Measurements from ENCODE around the gene CTNNAL1. TPM values are rescaled to one million over a fixed set of nuclear protein-coding genes. Genes with fewer than 3 reads are reported as not detected.

CTNNAL1 gene
- polyA plus RNA-seq, 1 donor (not counting 4 experiments of a cell fraction or from before 2014, with no cell fraction given) = 112 TPM

GRCh38 chr9:108951578-108951977 lies 61.7 kb downstream of the CTNNAL1 start:
- Histone ChIP-seq H4K20me1 (ENCODE audit: control insufficient read depth, extremely low read depth, insufficient read depth, low read length) (no peaks in the 10 kb centered on the region), H3K4me2 (ENCODE audit: control insufficient read depth, extremely low read depth, insufficient read depth, low read depth, low read length) (no peak overlapping the region), H3K4me1 (ENCODE audit: control insufficient read depth, extremely low read depth, insufficient read depth, low read length) (no peaks in the 10 kb centered on the region), H3K9me3 (ENCODE audit: control insufficient read depth, low read depth, low read length) (no peaks in the 10 kb centered on the region), H3K9ac (ENCODE audit: control insufficient read depth, extremely low read depth, insufficient read depth, low read length) (no peak overlapping the region), H2AFZ (ENCODE audit: control insufficient read depth, low read length) (no peak overlapping the region), H3K4me3 (ENCODE audit: control insufficient read depth in 2 of 3, extremely low read depth in 1 of 3, insufficient read depth in 2 of 3, low read depth in 1 of 3, low read length in 3 of 3) (no peak overlapping the region), H3K36me3 (ENCODE audit: control insufficient read depth in 2 of 2, extremely low read depth in 1 of 2, insufficient read depth in 2 of 2, low read length in 2 of 2) (peaks cover 0 to 6% of the 10 kb centered on the region in 2 experiments), H3K27ac (ENCODE audit: control insufficient read depth, insufficient read depth, low read length) (no peak overlapping the region), H3K9me1 (ENCODE audit: control insufficient read depth, extremely low read depth, insufficient read depth, low read length) (no peaks in the 10 kb centered on the region), H3K79me2 (ENCODE audit: control insufficient read depth, insufficient read depth, low read length) (no peaks in the 10 kb centered on the region), H3K27me3 (ENCODE audit: control insufficient read depth, extremely low read depth, insufficient read depth, low read length) (no peaks in the 10 kb centered on the region)
- FAIRE-seq = peak; percentile 26
- TF ChIP-seq EZH2 (IDR thresholded peaks at IDR 0.05; ENCODE audit: low read length) (no peak), CTCF (optimal IDR thresholded peaks at IDR 0.05 in 1 of 3, IDR thresholded peaks at IDR 0.05 in 1 of 3, conservative IDR thresholded peaks at IDR 0.05 in 1 of 3; ENCODE audit: extremely low read depth in 1 of 3, insufficient read depth in 2 of 3, low read length in 3 of 3) (no peak)
- dilution Hi-C loops (cut with MboI; ENCODE audit: extremely low pct_ligation_motif_present, low sequenced_read_pairs) = no loop called here
- no peak for DNase-seq (ENCODE audit: low read depth, low spot score)

- no peak overlapping the region for H3K9ac ChIP-seq (ENCODE audit: control insufficient read depth, extremely low read depth, insufficient read depth, low read length)
- dilution Hi-C loops (cut with MboI; ENCODE audit: extremely low pct_ligation_motif_present, low sequenced_read_pairs) = no loop called here
- no peaks in the 10 kb centered on the region for H3K27me3 ChIP-seq (ENCODE audit: control insufficient read depth, extremely low read depth, insufficient read depth, low read length)
- no peak overlapping the region for H3K4me3 ChIP-seq (ENCODE audit: control insufficient read depth in 2 of 3, extremely low read depth in 1 of 3, insufficient read depth in 2 of 3, low read depth in 1 of 3, low read length in 3 of 3)
- H3K9me1 ChIP-seq (ENCODE audit: control insufficient read depth, extremely low read depth, insufficient read depth, low read length) = no peaks in the 10 kb centered on the region
- TF ChIP-seq EZH2 (IDR thresholded peaks at IDR 0.05; ENCODE audit: low read length) = no peak
- no peak for TF ChIP-seq CTCF (optimal IDR thresholded peaks at IDR 0.05 in 1 of 3, IDR thresholded peaks at IDR 0.05 in 1 of 3, conservative IDR thresholded peaks at IDR 0.05 in 1 of 3; ENCODE audit: extremely low read depth in 1 of 3, insufficient read depth in 2 of 3, low read length in 3 of 3)
- H3K27ac ChIP-seq (ENCODE audit: control insufficient read depth, insufficient read depth, low read length) = no peak overlapping the region
- no peak for FAIRE-seq
- H3K4me2 ChIP-seq (ENCODE audit: control insufficient read depth, extremely low read depth, insufficient read depth, low read depth, low read length) = no peak overlapping the region
- H3K36me3 ChIP-seq (ENCODE audit: control insufficient read depth in 2 of 2, extremely low read depth in 1 of 2, insufficient read depth in 2 of 2, low read length in 2 of 2) = peaks cover 0 to 6% of the 10 kb centered on the region in 2 experiments
- no peaks in the 10 kb centered on the region for H3K9me3 ChIP-seq (ENCODE audit: control insufficient read depth, low read depth, low read length)
- no peak overlapping the region for H2AFZ ChIP-seq (ENCODE audit: control insufficient read depth, low read length)
- no peak for DNase-seq (ENCODE audit: low read depth, low spot score)
- no peaks in the 10 kb centered on the region for H3K79me2 ChIP-seq (ENCODE audit: control insufficient read depth, insufficient read depth, low read length)
- H4K20me1 ChIP-seq (ENCODE audit: control insufficient read depth, extremely low read depth, insufficient read depth, low read length) = no peaks in the 10 kb centered on the region
- no peaks in the 10 kb centered on the region for H3K4me1 ChIP-seq (ENCODE audit: control insufficient read depth, extremely low read depth, insufficient read depth, low read length)
Observed at GRCh38 chr9:108950168-108950567, 63.1 kb downstream of the CTNNAL1 start.
